ENCODE data around the gene BAIAP3. TPM values are rescaled to one million over a fixed set of nuclear protein-coding genes. Genes with fewer than 3 reads are reported as not detected.

Gene BAIAP3
- total RNA-seq, 1 experiment from 2014 or later, result 6.8 TPM

- Histone ChIP-seq H3K27ac (ENCODE audit: insufficient read length, low read depth, low read length) (no peak overlapping the region), H2BK15ac (ENCODE audit: low read depth, low read length) (no peak overlapping the region), H3K79me1 (ENCODE audit: insufficient read depth, low read depth, low read length, poor library complexity, severe bottlenecking) (no peaks in the 10 kb centered on the region), H3K9me3 (ENCODE audit: control insufficient read depth, low read depth, low read length) (no peaks in the 10 kb centered on the region), H2BK5ac (ENCODE audit: insufficient read length, low read length) (no peak overlapping the region), H3K23ac (ENCODE audit: insufficient read length, low read depth, low read length) (no peak overlapping the region), H2AK5ac (ENCODE audit: insufficient read length, low read length) (no peak overlapping the region), H3K4ac (ENCODE audit: low read depth, low read length) (no peak overlapping the region), H3K23me2 (ENCODE audit: insufficient read length, low read depth, low read length, poor library complexity, severe bottlenecking) (peaks cover 20% of the 10 kb centered on the region), H3K4me2 (ENCODE audit: insufficient read depth, insufficient read length, low read length) (no peak overlapping the region), H2BK120ac (ENCODE audit: low read depth, low read length, poor library complexity, severe bottlenecking) (no peak overlapping the region), H4K8ac (replicated peaks; ENCODE audit: insufficient read length, low read depth, low read length) (no peak overlapping the region), H4K91ac (ENCODE audit: insufficient read length, low read depth, low read length) (no peak overlapping the region), H4K5ac (ENCODE audit: insufficient read length, low read depth, low read length) (no peak overlapping the region), H2BK20ac (ENCODE audit: low read depth, low read length, poor library complexity, severe bottlenecking) (no peak overlapping the region), H2BK12ac (ENCODE audit: insufficient read length, low read depth, low read length) (no peak overlapping the region), H3K18ac (ENCODE audit: insufficient read length, low read depth, low read length) (no peak overlapping the region), H3K27me3 (ENCODE audit: insufficient read depth, low read length) (peaks cover 14% of the 10 kb centered on the region; the same call in 1 of the 2 replicates), H4K20me1 (ENCODE audit: control insufficient read depth, insufficient read depth, insufficient read length) (no peaks in the 10 kb centered on the region), H3T11ph (ENCODE audit: low read length) (no peak overlapping the region), H3K14ac (ENCODE audit: insufficient read depth, low read length) (no peak overlapping the region), H2AFZ (ENCODE audit: low read length) (no peak overlapping the region), H3K9ac (ENCODE audit: extremely low read depth, insufficient read length, low read length) (no peak overlapping the region), H3K79me2 (ENCODE audit: insufficient read depth, low read length) (no peaks in the 10 kb centered on the region), H3K4me1 (ENCODE audit: insufficient read depth, low read length) (no peaks in the 10 kb centered on the region), H3K56ac (ENCODE audit: insufficient read length, low read depth, low read length) (no peak overlapping the region)
- Mint-ChIP-seq H3K4me1 (peaks cover 12 to 19% of the 10 kb centered on the region in 2 experiments), H3K36me3 (ENCODE audit: insufficient read depth in 1 of 3, low read depth in 3 of 3) (peaks cover 0 to 2% (median 0%) of the 10 kb centered on the region in 3 experiments; a peak in 2 of 7 replicates), H3K27ac (no peak overlapping the region), H3K4me3 (no peak overlapping the region), H3K27me3 (ENCODE audit: low read depth) (peaks cover 25% of the 10 kb centered on the region), H3K9me3 (no peaks in the 10 kb centered on the region)
- TF ChIP-seq CTCF (conservative IDR thresholded peaks at IDR 0.05), result peak; percentile 93
- peak; percentile 79 for DNase-seq
- no CpG with 5 or more reads among the region's 17 CpGs for WGBS (ENCODE audit: extremely low coverage, insufficient read length, low lambda C conversion rate)
Observed at GRCh38 chr16:1330260-1330914, 3.1 kb upstream of the BAIAP3 start.

All from H9 (cell line).